Astrocyte of the spinal cord (primary cell): Measurements from ENCODE around the gene FAM124A.
A peak's percentile ranks its signal among the peaks of the same experiment; 100 is the strongest.
"Not testable (repeated sequence)": the region's sequence is repeated elsewhere in the genome, so short reads cannot be mapped to it uniquely, and the experiment has no call there.

Experiments
- DNase-seq: peaks from one replicate; pipeline ENCODE4 v3.0.0; 2011; ENCODE audit warnings: low read depth, low spot score
- H3K4me3 ChIP-seq: 2 replicates; pipeline ENCODE4 v1.5.1; 2011; ENCODE audit warnings: low read depth, mild to moderate bottlenecking, low read length, moderate library complexity
- CTCF ChIP-seq: IDR thresholded peaks from 2 replicates; pipeline ENCODE4 v1.5.1; 2012; ENCODE audit warnings: low read depth, mild to moderate bottlenecking, low read length, inconsistent platforms
- in situ Hi-C: cut with HindIII; loops from 2 replicates; pipeline ENCODE4 v1.10.0; 2017; ENCODE audit warnings: low sequenced_read_pairs

The FAM124A gene

GRCh38 chr13:51286135-51287002 is 64.2 kb downstream of the FAM124A start:
- peak; percentile 67 for DNase-seq
- in situ Hi-C loops, result no loop called here
- peak; percentile 97 for TF ChIP-seq CTCF
- H3K4me3 ChIP-seq, result no peak overlapping the region

GRCh38 chr13:51287758-51288157 is 65.6 kb downstream of the FAM124A start:
- no peak for DNase-seq
- H3K4me3 ChIP-seq, result no peak overlapping the region
- in situ Hi-C loops, result no loop called here
- TF ChIP-seq CTCF, result no peak

- H3K4me3 ChIP-seq, in situ Hi-C loops, DNase-seq: not testable (repeated sequence)
Measured at GRCh38 chr13:51288254-51288653, 66.1 kb downstream of the FAM124A start.

GRCh38 chr13:51291341-51291740 is 69.1 kb downstream of the FAM124A start:
- in situ Hi-C loops, result no loop called here

GRCh38 chr13:51292000-51292565 is 69.9 kb downstream of the FAM124A start:
- H3K4me3 ChIP-seq, result no peak overlapping the region
- peak; percentile 72 for DNase-seq
- in situ Hi-C loops, result no loop called here
- no peak for TF ChIP-seq CTCF

More at GRCh38 chr13:51291341-51291740, 69.1 kb downstream of the FAM124A start:
- H3K4me3 ChIP-seq, result no peak overlapping the region
- DNase-seq, result no peak
- no peak for TF ChIP-seq CTCF

- H3K4me3 ChIP-seq, result no peak overlapping the region
- DNase-seq, result no peak
- TF ChIP-seq CTCF, result no peak
- in situ Hi-C loops, result no loop called here
Measured at GRCh38 chr13:51297556-51297955, 75.4 kb downstream of the FAM124A start.

- in situ Hi-C loops, result no loop called here
- no peak overlapping the region for H3K4me3 ChIP-seq
Measured at GRCh38 chr13:51298812-51299211, 76.6 kb downstream of the FAM124A start.

More at GRCh38 chr13:51298812-51299211, 76.6 kb downstream of the FAM124A start:
- TF ChIP-seq CTCF, result no peak
- no peak for DNase-seq
